HUES64 (cell line): ENCODE results near the gene MKRN3. TPM values are rescaled to one million over a fixed set of nuclear protein-coding genes. Genes with fewer than 3 reads are reported as not detected.
A peak's percentile ranks its signal among the peaks of the same experiment; 100 is the strongest.

Experiments
- H3K27ac ChIP-seq: 2 replicates; pipeline ENCODE4 v1.7.0; 2013; ENCODE audit warnings: low read depth, low read length, inconsistent platforms
- H3K27me3 ChIP-seq: 2 replicates; pipeline ENCODE4 v1.6.1; 2013; ENCODE audit warnings: mild to moderate bottlenecking, low read length; ENCODE audit not compliant: insufficient read depth
- H3K36me3 ChIP-seq: 2 replicates; pipeline ENCODE4 v1.6.1; 2013; ENCODE audit warnings: mild to moderate bottlenecking, low read length; ENCODE audit not compliant: insufficient read depth
- H3K4me1 ChIP-seq: 2 replicates; pipeline ENCODE4 v1.6.1; 2013; ENCODE audit warnings: mild to moderate bottlenecking, low read length, moderate library complexity; ENCODE audit not compliant: insufficient read depth
- H3K4me3 ChIP-seq: 2 replicates; pipeline ENCODE4 v1.5.1; 2013; ENCODE audit warnings: mild to moderate bottlenecking, low read length, moderate library complexity
- H3K9ac ChIP-seq: 2 replicates; pipeline ENCODE4 v1.6.1; 2013; ENCODE audit warnings: mild to moderate bottlenecking, low read depth, low read length
- H3K9me3 ChIP-seq: 2 replicates; pipeline ENCODE4 v1.6.1; 2013; ENCODE audit warnings: low read depth, low read length; ENCODE audit not compliant: insufficient read depth
- WGBS: fragments of 150-250, 120-280 bp; methylation state at CpG from one replicate; pipeline ENCODE4 v1.1.7; 2013; ENCODE audit warnings: missing lambda C conversion rate; 5-methylcytosine and 5-hydroxymethylcytosine counted together
- polyA plus RNA-seq, 2 experiments: library from polyadenylated mRNA; stranded (reverse); fragments of 50-300 nt; gene quantifications; one replicate each; pipeline ENCODE4 v1.2.3, GENCODE V29; 2013

The MKRN3 gene
- polyA plus RNA-seq (2013, experiment 1 of 2), result not detected
- polyA plus RNA-seq (2013, experiment 2 of 2), result not detected

GRCh38 chr15:23565395-23566070, at the start of gene MKRN3:
MKRN3 (plus strand) TSS chr15:23565674; CDS start chr15:23565783, 109 bp downstream.
- no peak within 1 kb of the TSS for H3K9ac ChIP-seq

GRCh38 chr15:23516866-23517265, 48.6 kb upstream of the MKRN3 start:
- Histone ChIP-seq H3K4me1 (no peaks in the 10 kb centered on the region), H3K9me3 (peaks cover 41% of the 10 kb centered on the region), H3K4me3 (no peak overlapping the region), H3K9ac (no peak overlapping the region), H3K27ac (no peak overlapping the region), H3K27me3 (no peaks in the 10 kb centered on the region), H3K36me3 (no peaks in the 10 kb centered on the region)
- WGBS, result 71% methylated on average over 4 of the region's 4 CpGs

More at GRCh38 chr15:23565395-23566070, at the start of gene MKRN3:
- H3K9me3 ChIP-seq, result peaks cover 68% of the 10 kb centered on the region
- H3K27me3 ChIP-seq, result no peaks in the 10 kb centered on the region
- 90% methylated on average over 27 of the region's 27 CpGs for WGBS
- H3K36me3 ChIP-seq, result no peaks in the 10 kb centered on the region
- peaks cover 4% of the 10 kb centered on the region; the same call in 1 of the 2 replicates for H3K4me1 ChIP-seq
- no peak within 1 kb of the TSS for H3K27ac ChIP-seq
- H3K4me3 ChIP-seq, result peak within 1 kb of the TSS; percentile 21; the same call in 1 of the 2 replicates

- H3K9me3 ChIP-seq, result peaks cover 36% of the 10 kb centered on the region
- no peak overlapping the region for H3K27ac ChIP-seq
- H3K9ac ChIP-seq, result no peak overlapping the region
- no peaks in the 10 kb centered on the region for H3K36me3 ChIP-seq
- H3K27me3 ChIP-seq, result no peaks in the 10 kb centered on the region
- WGBS, result 91% methylated on average over 5 of the region's 5 CpGs
- no peak overlapping the region for H3K4me3 ChIP-seq
- H3K4me1 ChIP-seq, result no peaks in the 10 kb centered on the region
Observed at GRCh38 chr15:23518104-23518503, 47.4 kb upstream of the MKRN3 start.

GRCh38 chr15:23524816-23525215, 40.7 kb upstream of the MKRN3 start:
- no peak overlapping the region for H3K27ac ChIP-seq
- no peaks in the 10 kb centered on the region for H3K36me3 ChIP-seq
- peaks cover 50% of the 10 kb centered on the region for H3K9me3 ChIP-seq
- H3K4me3 ChIP-seq, result no peak overlapping the region
- H3K27me3 ChIP-seq, result no peaks in the 10 kb centered on the region
- no peak overlapping the region for H3K9ac ChIP-seq
- H3K4me1 ChIP-seq, result no peaks in the 10 kb centered on the region
- 79% methylated on average over 3 of the region's 3 CpGs for WGBS

- Histone ChIP-seq H3K4me1 (no peaks in the 10 kb centered on the region), H3K36me3 (no peaks in the 10 kb centered on the region), H3K4me3 (no peak overlapping the region), H3K27ac (no peak overlapping the region), H3K9me3 (peaks cover 62% of the 10 kb centered on the region), H3K27me3 (no peaks in the 10 kb centered on the region), H3K9ac (no peak overlapping the region)
- 100% methylated on average over 2 of the region's 2 CpGs for WGBS
Observed at GRCh38 chr15:23529891-23530290, 35.6 kb upstream of the MKRN3 start.

- no peaks in the 10 kb centered on the region for H3K27me3 ChIP-seq
- H3K36me3 ChIP-seq, result no peaks in the 10 kb centered on the region
- H3K27ac ChIP-seq, result no peak overlapping the region
- no peaks in the 10 kb centered on the region for H3K4me1 ChIP-seq
- H3K9ac ChIP-seq, result no peak overlapping the region
- 80% methylated on average over 4 of the region's 4 CpGs for WGBS
- H3K9me3 ChIP-seq, result peaks cover 63% of the 10 kb centered on the region
- H3K4me3 ChIP-seq, result no peak overlapping the region
Observed at GRCh38 chr15:23532024-23532423, 33.5 kb upstream of the MKRN3 start.

GRCh38 chr15:23536659-23537058, 28.8 kb upstream of the MKRN3 start:
- H3K27me3 ChIP-seq, result no peaks in the 10 kb centered on the region
- H3K9ac ChIP-seq, result no peak overlapping the region
- no peaks in the 10 kb centered on the region for H3K36me3 ChIP-seq
- no peak overlapping the region for H3K4me3 ChIP-seq
- H3K4me1 ChIP-seq, result no peaks in the 10 kb centered on the region
- WGBS, result 79% methylated on average over 3 of the region's 3 CpGs
- no peak overlapping the region for H3K27ac ChIP-seq
- peaks cover 39% of the 10 kb centered on the region for H3K9me3 ChIP-seq

- peaks cover 32% of the 10 kb centered on the region; the same call in 1 of the 2 replicates for H3K9me3 ChIP-seq
- H3K27ac ChIP-seq, result no peak overlapping the region
- no peaks in the 10 kb centered on the region for H3K27me3 ChIP-seq
- no peaks in the 10 kb centered on the region for H3K4me1 ChIP-seq
- H3K9ac ChIP-seq, result no peak overlapping the region
- 67% methylated on average over 4 of the region's 4 CpGs for WGBS
- H3K4me3 ChIP-seq, result no peak overlapping the region
- no peaks in the 10 kb centered on the region for H3K36me3 ChIP-seq
Observed at GRCh38 chr15:23538648-23539047, 26.8 kb upstream of the MKRN3 start.

- peaks cover 40% of the 10 kb centered on the region for H3K9me3 ChIP-seq
- no peak overlapping the region for H3K4me3 ChIP-seq
- H3K4me1 ChIP-seq, result no peaks in the 10 kb centered on the region
- no peak overlapping the region for H3K27ac ChIP-seq
- no peaks in the 10 kb centered on the region for H3K36me3 ChIP-seq
- no peaks in the 10 kb centered on the region for H3K27me3 ChIP-seq
- 76% methylated on average over 4 of the region's 4 CpGs for WGBS
- no peak overlapping the region for H3K9ac ChIP-seq
Observed at GRCh38 chr15:23539892-23540291, 25.6 kb upstream of the MKRN3 start.

- peaks cover 54% of the 10 kb centered on the region for H3K9me3 ChIP-seq
- no peaks in the 10 kb centered on the region for H3K4me1 ChIP-seq
- H3K4me3 ChIP-seq, result no peak overlapping the region
- H3K36me3 ChIP-seq, result no peaks in the 10 kb centered on the region
- no peak overlapping the region for H3K27ac ChIP-seq
- H3K9ac ChIP-seq, result no peak overlapping the region
- no peaks in the 10 kb centered on the region for H3K27me3 ChIP-seq
Observed at GRCh38 chr15:23546158-23546557, 19.3 kb upstream of the MKRN3 start.

- Histone ChIP-seq H3K4me3 (no peak overlapping the region), H3K36me3 (no peaks in the 10 kb centered on the region)
- 69% methylated on average over 3 of the region's 3 CpGs for WGBS
Observed at GRCh38 chr15:23548071-23548470, 17.4 kb upstream of the MKRN3 start.

GRCh38 chr15:23561914-23562313, 3.6 kb upstream of the MKRN3 start:
- no peaks in the 10 kb centered on the region for H3K36me3 ChIP-seq
- H3K4me3 ChIP-seq, result no peak overlapping the region
- no peak overlapping the region for H3K27ac ChIP-seq
- H3K9me3 ChIP-seq, result peaks cover 62% of the 10 kb centered on the region
- H3K4me1 ChIP-seq, result no peaks in the 10 kb centered on the region
- no peaks in the 10 kb centered on the region for H3K27me3 ChIP-seq
- WGBS, result 96% methylated on average over 19 of the region's 19 CpGs
- H3K9ac ChIP-seq, result no peak overlapping the region

More at GRCh38 chr15:23548071-23548470, 17.4 kb upstream of the MKRN3 start:
- H3K4me1 ChIP-seq, result no peaks in the 10 kb centered on the region
- no peaks in the 10 kb centered on the region for H3K27me3 ChIP-seq
- peaks cover 71% of the 10 kb centered on the region for H3K9me3 ChIP-seq
- no peak overlapping the region for H3K9ac ChIP-seq
- H3K27ac ChIP-seq, result no peak overlapping the region
